Activated B cell treated with CpG ODN at 0.5 μM for 24 hours (primary cell): ENCODE data around the gene RPS23. TPM values are rescaled to one million over a fixed set of nuclear protein-coding genes. Genes with fewer than 3 reads are reported as not detected.

Source experiments
- ATAC-seq: fragments of 200-7000 bp; cut with Tn5 transposase; one replicate; pipeline ENCODE4 v1.10.0; 2021; ENCODE audit warnings: low read depth, mild to moderate bottlenecking, moderate library complexity
- CTCF ChIA-PET: fragments of 350-600 bp; sonication (Branson Sonifier 250); formaldehyde crosslinking; loops from one replicate; lab custom pipeline; 2021; ENCODE audit warnings: antibody characterized with exemption; lab: Charles Lee
- POLR2A ChIA-PET: fragments of 350-600 bp; sonication (Branson Sonifier 250); formaldehyde crosslinking; loops from one replicate; lab custom pipeline; 2021; ENCODE audit warnings: antibody characterized with exemption; lab: Charles Lee
- DNase-seq: peaks from one replicate; pipeline ENCODE4 v3.0.0; 2022
- H3K27ac Mint-ChIP-seq: one replicate; pipeline ENCODE4 v1.8.0; 2020; ENCODE audit warnings: mixed read lengths
- H3K27me3 Mint-ChIP-seq: one replicate; pipeline ENCODE4 v1.8.0; 2021; ENCODE audit warnings: mixed read lengths
- H3K36me3 Mint-ChIP-seq: one replicate; pipeline ENCODE4 v1.8.0; 2021; ENCODE audit warnings: low read depth, mixed read lengths
- H3K4me1 Mint-ChIP-seq: one replicate; pipeline ENCODE4 v1.8.0; 2021; ENCODE audit warnings: mixed read lengths
- H3K4me3 Mint-ChIP-seq: one replicate; pipeline ENCODE4 v1.8.0; 2020; ENCODE audit warnings: mild to moderate bottlenecking, mixed read lengths
- H3K9me3 Mint-ChIP-seq: one replicate; pipeline ENCODE4 v1.8.0; 2020; ENCODE audit warnings: mixed read lengths
- intact Hi-C: fragments of 100-400 bp; cut with micrococcal nuclease; formaldehyde crosslinking; loops from one replicate; pipeline ENCODE4 v1.15.1; 2024
- total RNA-seq: library from RNA; stranded (reverse); gene quantifications from 2 replicates; pipeline ENCODE4 v1.2.3, GENCODE V29; 2022
- TF ChIP-seq, protein P1 (sequence below): fragments of 200-600 bp; IDR thresholded peaks from one replicate; pipeline ENCODE4 v1.8.0; 2022; ENCODE audit warnings: antibody characterized with exemption, mild to moderate bottlenecking

The RPS23 gene
- total RNA-seq, 1 donor from 2014 or later = 4,125 TPM

DNA sequence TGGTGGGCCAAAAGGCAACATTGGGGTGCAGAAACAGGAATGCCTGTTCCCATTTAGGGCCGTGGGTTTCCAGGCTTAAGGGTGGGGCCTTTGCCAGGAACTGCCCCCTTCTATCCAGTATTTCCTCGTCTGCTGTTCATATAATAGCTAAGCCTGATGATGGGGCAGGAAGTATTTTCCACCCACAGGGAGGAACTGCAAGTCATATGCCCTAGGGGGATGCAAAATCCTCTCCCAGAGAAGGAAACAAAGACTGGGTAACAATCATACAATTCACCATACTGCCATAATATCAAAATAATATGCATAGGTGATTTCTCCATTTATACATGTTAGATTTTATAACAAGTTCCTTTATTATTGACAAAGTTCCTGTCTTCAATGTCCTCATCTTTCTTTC is 20.5 kb upstream of the RPS23 start:
- Mint-ChIP-seq H3K9me3 (peaks cover 4% of the 10 kb centered on the region), H3K36me3 (no peaks in the 10 kb centered on the region), H3K27ac (no peak overlapping the region), H3K4me3 (no peak overlapping the region), H3K27me3 (no peaks in the 10 kb centered on the region), H3K4me1 (no peaks in the 10 kb centered on the region)
- intact Hi-C loops = no loop called here
- DNase-seq (no peak), ATAC-seq (no peak)
- TF ChIP-seq, protein P1, sequence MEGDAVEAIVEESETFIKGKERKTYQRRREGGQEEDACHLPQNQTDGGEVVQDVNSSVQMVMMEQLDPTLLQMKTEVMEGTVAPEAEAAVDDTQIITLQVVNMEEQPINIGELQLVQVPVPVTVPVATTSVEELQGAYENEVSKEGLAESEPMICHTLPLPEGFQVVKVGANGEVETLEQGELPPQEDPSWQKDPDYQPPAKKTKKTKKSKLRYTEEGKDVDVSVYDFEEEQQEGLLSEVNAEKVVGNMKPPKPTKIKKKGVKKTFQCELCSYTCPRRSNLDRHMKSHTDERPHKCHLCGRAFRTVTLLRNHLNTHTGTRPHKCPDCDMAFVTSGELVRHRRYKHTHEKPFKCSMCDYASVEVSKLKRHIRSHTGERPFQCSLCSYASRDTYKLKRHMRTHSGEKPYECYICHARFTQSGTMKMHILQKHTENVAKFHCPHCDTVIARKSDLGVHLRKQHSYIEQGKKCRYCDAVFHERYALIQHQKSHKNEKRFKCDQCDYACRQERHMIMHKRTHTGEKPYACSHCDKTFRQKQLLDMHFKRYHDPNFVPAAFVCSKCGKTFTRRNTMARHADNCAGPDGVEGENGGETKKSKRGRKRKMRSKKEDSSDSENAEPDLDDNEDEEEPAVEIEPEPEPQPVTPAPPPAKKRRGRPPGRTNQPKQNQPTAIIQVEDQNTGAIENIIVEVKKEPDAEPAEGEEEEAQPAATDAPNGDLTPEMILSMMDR = no peak
- CTCF ChIA-PET = no interaction called here
- POLR2A ChIA-PET = no interaction called here

GRCh38 chr5:82297711-82298110 is 19.6 kb upstream of the RPS23 start:
- POLR2A ChIA-PET = no interaction called here
- TF ChIP-seq, protein P1 = no peak

DNA sequence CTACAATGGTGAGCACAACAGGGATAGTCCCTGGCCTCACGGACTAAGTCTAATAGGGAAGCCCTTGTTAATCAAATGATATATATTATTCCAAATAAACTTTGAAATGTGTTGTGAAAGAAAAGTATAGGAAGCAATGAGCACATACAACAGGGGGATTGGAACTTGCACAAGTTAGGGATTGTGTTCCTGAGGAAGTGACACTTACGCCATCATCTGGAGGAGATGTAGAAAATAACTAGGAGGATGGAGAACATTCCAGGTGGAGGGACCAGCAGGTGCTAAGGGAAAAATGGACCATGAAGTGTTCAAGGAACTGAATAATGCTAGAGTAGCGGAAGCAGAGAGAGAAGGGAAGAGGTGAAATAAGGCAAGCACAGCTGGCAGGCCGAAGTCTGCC is 18.8 kb upstream of the RPS23 start:
- DNase-seq (no peak), ATAC-seq (no peak)
- TF ChIP-seq, protein P1 = no peak

More at GRCh38 chr5:82297711-82298110, 19.6 kb upstream of the RPS23 start:
- H3K36me3 Mint-ChIP-seq = no peaks in the 10 kb centered on the region
- no peak for ATAC-seq
- H3K9me3 Mint-ChIP-seq = peaks cover 4% of the 10 kb centered on the region
- intact Hi-C loops = no loop called here
- H3K27ac Mint-ChIP-seq = no peak overlapping the region
- no peaks in the 10 kb centered on the region for H3K27me3 Mint-ChIP-seq
- H3K4me1 Mint-ChIP-seq = no peaks in the 10 kb centered on the region
- CTCF ChIA-PET = no interaction called here
- no peak overlapping the region for H3K4me3 Mint-ChIP-seq
- no peak for DNase-seq

GRCh38 chr5:82295959-82296531 is 17.9 kb upstream of the RPS23 start:
- no peak for DNase-seq
- H3K27ac Mint-ChIP-seq = no peak overlapping the region
- H3K4me3 Mint-ChIP-seq = no peak overlapping the region
- no peaks in the 10 kb centered on the region for H3K4me1 Mint-ChIP-seq
- CTCF ChIA-PET = no interaction called here
- no peaks in the 10 kb centered on the region for H3K27me3 Mint-ChIP-seq
- intact Hi-C loops = no loop called here
- H3K9me3 Mint-ChIP-seq = peaks cover 4% of the 10 kb centered on the region
- ATAC-seq = no peak
- no peaks in the 10 kb centered on the region for H3K36me3 Mint-ChIP-seq
- TF ChIP-seq, protein P1 = no peak
- POLR2A ChIA-PET = no interaction called here

More for the DNA sequence above, 18.8 kb upstream of the RPS23 start:
- Mint-ChIP-seq H3K27me3 (no peaks in the 10 kb centered on the region), H3K27ac (no peak overlapping the region), H3K36me3 (no peaks in the 10 kb centered on the region), H3K4me3 (no peak overlapping the region), H3K4me1 (no peaks in the 10 kb centered on the region), H3K9me3 (peaks cover 4% of the 10 kb centered on the region)
- POLR2A ChIA-PET = no interaction called here
- intact Hi-C loops = no loop called here
- CTCF ChIA-PET = no interaction called here

DNA sequence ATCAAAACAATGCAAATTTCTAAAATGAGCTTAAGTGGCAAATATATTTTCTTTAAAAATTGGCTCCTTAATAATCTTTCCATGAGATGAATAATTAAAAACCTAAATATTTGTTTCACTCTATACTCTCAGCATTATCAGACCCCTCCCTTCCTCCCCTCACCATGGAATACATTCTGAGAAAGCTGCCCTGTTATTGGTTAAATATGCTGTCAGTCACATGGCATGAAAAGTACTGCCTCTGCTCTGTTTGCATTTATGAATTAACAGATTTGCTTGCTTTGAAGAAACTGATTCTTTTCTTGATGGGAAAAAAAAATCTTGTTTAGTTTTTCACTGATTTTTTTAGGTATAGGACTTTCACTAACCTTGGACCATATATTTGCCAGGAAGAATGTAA is 17.0 kb upstream of the RPS23 start:
- no peak for ATAC-seq
- ChIA-PET POLR2A (no interaction called here), CTCF (no interaction called here)
- Mint-ChIP-seq H3K27me3 (no peaks in the 10 kb centered on the region), H3K9me3 (peaks cover 4% of the 10 kb centered on the region), H3K27ac (no peak overlapping the region), H3K4me3 (no peak overlapping the region), H3K4me1 (no peaks in the 10 kb centered on the region), H3K36me3 (no peaks in the 10 kb centered on the region)
- intact Hi-C loops = no loop called here
- TF ChIP-seq, protein P1 = no peak
- no peak for DNase-seq
